Loucy (cell line): ENCODE data around the gene L1TD1.
"Not testable (repeated sequence)": the region's sequence is repeated elsewhere in the genome, so short reads cannot be mapped to it uniquely, and the experiment has no call there.

ENCODE experiments used
- H2AFZ ChIP-seq: fragments of 200-600 bp; sonication (generic); 2 replicates; pipeline ENCODE4 v1.6.0; 2016; ENCODE audit warnings: antibody characterized with exemption, mild to moderate bottlenecking, low read length, moderate library complexity
- H3F3A ChIP-seq: fragments of 200-600 bp; 2 replicates; pipeline ENCODE4 v1.6.0; 2016; ENCODE audit warnings: antibody characterized with exemption, low read depth, mild to moderate bottlenecking
- H3K27me3 ChIP-seq: fragments of 200-600 bp; sonication (generic); 2 replicates; pipeline ENCODE4 v1.6.1; 2014; ENCODE audit warnings: low read length, mild to moderate bottlenecking; ENCODE audit not compliant: insufficient read depth, poor library complexity, severe bottlenecking
- H3K36me3 ChIP-seq: fragments of 200-600 bp; sonication (generic); 2 replicates; pipeline ENCODE4 v1.6.1; 2016; ENCODE audit warnings: low read length; ENCODE audit not compliant: insufficient read depth
- H3K4me1 ChIP-seq: fragments of 200-600 bp; sonication (generic); 2 replicates; pipeline ENCODE4 v1.5.1; 2014; ENCODE audit warnings: low read length, mild to moderate bottlenecking; ENCODE audit not compliant: insufficient read depth, poor library complexity, severe bottlenecking
- H3K4me2 ChIP-seq: fragments of 200-600 bp; sonication (generic); 2 replicates; pipeline ENCODE4 v1.6.0; 2014; ENCODE audit warnings: antibody characterized with exemption, low read length, low read depth, mild to moderate bottlenecking; ENCODE audit not compliant: poor library complexity, severe bottlenecking
- H3K4me3 ChIP-seq: fragments of 200-600 bp; sonication (generic); 2 replicates; pipeline ENCODE4 v1.5.1; 2014; ENCODE audit warnings: low read length, mild to moderate bottlenecking, mixed read lengths; ENCODE audit not compliant: poor library complexity, severe bottlenecking
- H3K79me2 ChIP-seq: fragments of 200-600 bp; sonication (generic); 2 replicates; pipeline ENCODE4 v1.6.1; 2014; ENCODE audit warnings: low read length; ENCODE audit not compliant: insufficient read depth
- H3K9ac ChIP-seq: fragments of 200-600 bp; sonication (generic); 2 replicates; pipeline ENCODE4 v1.6.0; 2014; ENCODE audit warnings: mild to moderate bottlenecking, low read depth, low read length, moderate library complexity; ENCODE audit not compliant: poor library complexity, severe bottlenecking
- H3K9me2 ChIP-seq: fragments of 200-600 bp; sonication (generic); replicated peaks from 2 replicates; pipeline ENCODE4 v1.6.1; 2016; ENCODE audit warnings: low read depth, low read length, mixed read lengths
- H3K9me3 ChIP-seq: fragments of 200-600 bp; sonication (generic); 2 replicates; pipeline ENCODE4 v1.6.1; 2014; ENCODE audit warnings: mild to moderate bottlenecking, antibody characterized with exemption, low read length, low read depth; ENCODE audit not compliant: insufficient read depth
- H4K20me1 ChIP-seq: fragments of 200-600 bp; sonication (generic); 2 replicates; pipeline ENCODE4 v1.6.0; 2014; ENCODE audit warnings: antibody characterized with exemption, low read length, mild to moderate bottlenecking; ENCODE audit not compliant: insufficient read depth, poor library complexity, severe bottlenecking
- CTCF ChIP-seq: fragments of 200-600 bp; sonication (generic); conservative IDR thresholded peaks from 2 replicates; pipeline ENCODE4 v1.5.1; 2014; ENCODE audit warnings: mild to moderate bottlenecking, antibody characterized with exemption, low read length
- EZH2phosphoT487 ChIP-seq: fragments of 200-600 bp; IDR thresholded peaks from 2 replicates; pipeline ENCODE4 v1.6.1; 2018; ENCODE audit warnings: antibody characterized with exemption, mild to moderate bottlenecking, moderate library complexity, borderline replicate concordance

Gene L1TD1

DNA sequence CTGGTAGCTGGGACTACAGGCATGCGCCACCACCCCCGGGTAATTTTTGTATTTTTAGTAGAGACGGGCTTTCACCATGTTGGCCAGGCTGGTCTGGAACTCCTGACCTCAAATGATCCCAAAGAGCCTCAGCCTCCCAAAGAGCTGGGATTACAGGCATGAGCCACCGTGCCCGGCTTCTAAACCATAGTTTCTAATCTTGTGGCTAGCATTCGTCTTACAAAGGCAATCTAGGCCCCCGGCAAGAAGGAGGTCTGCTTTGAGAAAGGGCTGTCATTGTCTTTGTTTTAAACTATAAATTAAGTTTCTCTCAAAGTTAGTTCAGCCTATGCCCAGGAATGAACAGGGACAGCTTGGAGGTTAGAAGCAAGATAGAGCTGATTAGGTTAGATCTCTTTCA is 10.3 kb upstream of the L1TD1 start:
- no peaks in the 10 kb centered on the region for H3F3A ChIP-seq

DNA sequence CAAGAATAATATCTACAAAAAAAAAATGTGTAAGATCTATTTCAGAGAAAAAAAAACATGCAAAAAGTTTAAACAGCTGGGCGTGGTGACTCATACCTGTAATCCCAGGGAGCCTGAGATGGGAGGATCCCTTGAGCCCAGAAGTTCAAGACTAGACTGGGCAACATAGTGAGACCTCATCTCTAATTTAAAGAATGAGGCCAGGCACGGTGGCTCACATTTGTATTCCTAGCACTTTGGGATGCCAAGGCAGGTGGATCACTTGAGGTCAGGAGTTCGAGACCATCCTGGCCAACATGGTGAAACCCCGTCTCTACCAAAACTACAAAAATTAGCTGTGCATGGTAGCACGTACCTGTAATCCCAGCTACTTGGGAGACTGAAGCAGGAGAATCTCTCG is 9.4 kb upstream of the L1TD1 start:
- H3K9me2 ChIP-seq, H3K36me3 ChIP-seq, H3F3A ChIP-seq, H3K27me3 ChIP-seq, H4K20me1 ChIP-seq, H3K4me1 ChIP-seq, H3K9ac ChIP-seq, H3K9me3 ChIP-seq, H2AFZ ChIP-seq, H3K79me2 ChIP-seq, H3K4me2 ChIP-seq, H3K4me3 ChIP-seq: not testable (repeated sequence)

More for the DNA sequence above, 10.3 kb upstream of the L1TD1 start:
- H2AFZ ChIP-seq, result no peak overlapping the region
- H3K4me2 ChIP-seq, result no peak overlapping the region
- H3K79me2 ChIP-seq, result no peaks in the 10 kb centered on the region
- H3K9me2 ChIP-seq, result no peaks in the 10 kb centered on the region
- no peak for TF ChIP-seq CTCF
- no peak for TF ChIP-seq EZH2phosphoT487
- H4K20me1 ChIP-seq, result no peaks in the 10 kb centered on the region
- H3K9me3 ChIP-seq, result no peaks in the 10 kb centered on the region
- no peaks in the 10 kb centered on the region for H3K4me1 ChIP-seq
- no peaks in the 10 kb centered on the region for H3K36me3 ChIP-seq
- no peak overlapping the region for H3K4me3 ChIP-seq
- H3K27me3 ChIP-seq, result no peaks in the 10 kb centered on the region
- H3K9ac ChIP-seq, result no peak overlapping the region

- H3K36me3 ChIP-seq, result no peaks in the 10 kb centered on the region
- H2AFZ ChIP-seq, result no peak overlapping the region
- no peak overlapping the region for H3K4me2 ChIP-seq
- H3K4me3 ChIP-seq, result no peak overlapping the region
- no peak overlapping the region for H3K9ac ChIP-seq
- no peaks in the 10 kb centered on the region for H3F3A ChIP-seq
- H3K79me2 ChIP-seq, result no peaks in the 10 kb centered on the region
- no peaks in the 10 kb centered on the region for H4K20me1 ChIP-seq
- H3K4me1 ChIP-seq, result no peaks in the 10 kb centered on the region
- H3K9me3 ChIP-seq, result no peaks in the 10 kb centered on the region
- H3K9me2 ChIP-seq, result no peaks in the 10 kb centered on the region
- TF ChIP-seq CTCF (no peak), EZH2phosphoT487 (no peak)
- H3K27me3 ChIP-seq, result no peaks in the 10 kb centered on the region
These were observed 9.0 kb upstream of the L1TD1 start for GRCh38 chr1:62185677-62186076.

- no peaks in the 10 kb centered on the region for H3K9me3 ChIP-seq
- no peaks in the 10 kb centered on the region for H3K27me3 ChIP-seq
- no peaks in the 10 kb centered on the region for H3K79me2 ChIP-seq
- H3K9me2 ChIP-seq, result no peaks in the 10 kb centered on the region
- H3K4me3 ChIP-seq, result no peak overlapping the region
- no peaks in the 10 kb centered on the region for H3K4me1 ChIP-seq
- TF ChIP-seq CTCF, result no peak
- no peak for TF ChIP-seq EZH2phosphoT487
- H4K20me1 ChIP-seq, result no peaks in the 10 kb centered on the region
- no peak overlapping the region for H3K4me2 ChIP-seq
- H3K9ac ChIP-seq, result no peak overlapping the region
- no peaks in the 10 kb centered on the region for H3K36me3 ChIP-seq
- H3F3A ChIP-seq, result no peaks in the 10 kb centered on the region
- H2AFZ ChIP-seq, result no peak overlapping the region
These were observed 7.1 kb upstream of the L1TD1 start for GRCh38 chr1:62187548-62187947.
